T-helper 9 cell (primary cell): Measurements from ENCODE around the gene PRKCE.
"Not testable (repeated sequence)": the region's sequence is repeated elsewhere in the genome, so short reads cannot be mapped to it uniquely, and the experiment has no call there.

ENCODE experiments used
- DNase-seq: peaks from one replicate; pipeline ENCODE4 v3.0.0-alpha.2; 2020

The PRKCE gene

GRCh38 chr2:45843136-45843535, 191.7 kb downstream of the PRKCE start:
- DNase-seq: no peak

GRCh38 chr2:45844796-45845457, 193.5 kb downstream of the PRKCE start:
- DNase-seq: no peak

GRCh38 chr2:45845566-45845965, 194.1 kb downstream of the PRKCE start:
- no peak for DNase-seq

- no peak for DNase-seq
These were observed 198.2 kb downstream of the PRKCE start for GRCh38 chr2:45849491-45850283.

- DNase-seq: no peak
These were observed 199.1 kb downstream of the PRKCE start for GRCh38 chr2:45850558-45850957.

GRCh38 chr2:45851111-45851510, 199.6 kb downstream of the PRKCE start:
- DNase-seq: no peak

GRCh38 chr2:45851576-45852304, 200.3 kb downstream of the PRKCE start:
- no peak for DNase-seq

GRCh38 chr2:45852450-45853150, 201.1 kb downstream of the PRKCE start:
- no peak for DNase-seq

GRCh38 chr2:45855374-45855773, 203.9 kb downstream of the PRKCE start:
- no peak for DNase-seq

GRCh38 chr2:45856391-45857274, 205.2 kb downstream of the PRKCE start:
- DNase-seq: no peak

- DNase-seq: no peak
These were observed 205.8 kb downstream of the PRKCE start for GRCh38 chr2:45857275-45857609.

GRCh38 chr2:45857867-45858520, 206.5 kb downstream of the PRKCE start:
- no peak for DNase-seq

- DNase-seq: not testable (repeated sequence)
These were observed 207.4 kb downstream of the PRKCE start for GRCh38 chr2:45858872-45859271.

GRCh38 chr2:45859682-45860081, 208.2 kb downstream of the PRKCE start:
- DNase-seq: no peak

- DNase-seq: no peak
These were observed 209.0 kb downstream of the PRKCE start for GRCh38 chr2:45860136-45861121.

GRCh38 chr2:45862843-45863242, 211.4 kb downstream of the PRKCE start:
- no peak for DNase-seq

- DNase-seq: no peak
These were observed 212.6 kb downstream of the PRKCE start for GRCh38 chr2:45864121-45864520.

- DNase-seq: no peak
These were observed 215.9 kb downstream of the PRKCE start for GRCh38 chr2:45867349-45867748.

- DNase-seq: no peak
These were observed 216.3 kb downstream of the PRKCE start for GRCh38 chr2:45867800-45868199.

GRCh38 chr2:45869165-45869501, 217.7 kb downstream of the PRKCE start:
- no peak for DNase-seq
